Epithelial cell of esophagus (primary cell): Measurements from ENCODE around the gene TMEM178B.
"Not testable (repeated sequence)": the region's sequence is repeated elsewhere in the genome, so short reads cannot be mapped to it uniquely, and the experiment has no call there.

Experiments used
- DNase-seq: peaks from one replicate; pipeline ENCODE4 v3.0.0; 2010; ENCODE audit warnings: low read depth
- H3K4me3 ChIP-seq: 2 replicates; pipeline ENCODE4 v1.5.1; 2011; ENCODE audit warnings: mild to moderate bottlenecking, low read length, control low read depth
- TF ChIP-seq, protein P1 (sequence below): IDR thresholded peaks from 2 replicates; pipeline ENCODE4 v1.5.1; 2011; ENCODE audit warnings: low read depth, mild to moderate bottlenecking, low read length, control low read depth, inconsistent platforms; ENCODE audit not compliant: insufficient read depth; ENCODE audit errors: missing control alignments

The TMEM178B gene

DNA sequence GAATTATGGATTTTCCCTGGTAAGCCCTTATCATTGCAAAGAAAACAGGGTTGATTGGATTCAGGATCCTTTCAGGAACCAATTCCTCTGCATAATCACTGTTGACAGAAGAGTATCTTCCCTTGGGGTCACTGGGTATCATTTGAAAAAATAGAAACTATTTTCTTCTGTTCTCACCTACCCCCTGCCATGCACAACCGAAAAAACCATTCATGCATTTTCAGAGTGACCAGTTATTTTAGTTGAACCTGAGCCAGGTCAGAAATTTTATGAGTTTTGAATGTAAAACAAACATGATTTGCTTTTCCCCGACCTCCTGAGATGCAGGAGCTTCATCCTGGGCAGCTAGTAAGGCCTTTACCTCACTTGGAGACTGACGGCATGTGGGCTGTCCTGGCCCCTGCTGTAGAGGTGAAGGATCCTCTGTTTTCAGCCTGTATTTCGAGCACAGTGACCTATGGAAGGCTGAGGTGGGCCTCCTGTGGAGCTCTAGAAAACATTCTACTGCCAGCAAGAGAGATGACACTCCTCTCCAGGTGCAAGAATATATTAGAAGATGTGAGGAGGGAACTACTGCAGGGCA lies 30.1 kb downstream of the TMEM178B start:
- H3K4me3 ChIP-seq: no peak overlapping the region
- TF ChIP-seq, protein P1, sequence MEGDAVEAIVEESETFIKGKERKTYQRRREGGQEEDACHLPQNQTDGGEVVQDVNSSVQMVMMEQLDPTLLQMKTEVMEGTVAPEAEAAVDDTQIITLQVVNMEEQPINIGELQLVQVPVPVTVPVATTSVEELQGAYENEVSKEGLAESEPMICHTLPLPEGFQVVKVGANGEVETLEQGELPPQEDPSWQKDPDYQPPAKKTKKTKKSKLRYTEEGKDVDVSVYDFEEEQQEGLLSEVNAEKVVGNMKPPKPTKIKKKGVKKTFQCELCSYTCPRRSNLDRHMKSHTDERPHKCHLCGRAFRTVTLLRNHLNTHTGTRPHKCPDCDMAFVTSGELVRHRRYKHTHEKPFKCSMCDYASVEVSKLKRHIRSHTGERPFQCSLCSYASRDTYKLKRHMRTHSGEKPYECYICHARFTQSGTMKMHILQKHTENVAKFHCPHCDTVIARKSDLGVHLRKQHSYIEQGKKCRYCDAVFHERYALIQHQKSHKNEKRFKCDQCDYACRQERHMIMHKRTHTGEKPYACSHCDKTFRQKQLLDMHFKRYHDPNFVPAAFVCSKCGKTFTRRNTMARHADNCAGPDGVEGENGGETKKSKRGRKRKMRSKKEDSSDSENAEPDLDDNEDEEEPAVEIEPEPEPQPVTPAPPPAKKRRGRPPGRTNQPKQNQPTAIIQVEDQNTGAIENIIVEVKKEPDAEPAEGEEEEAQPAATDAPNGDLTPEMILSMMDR: no peak
- no peak for DNase-seq

DNA sequence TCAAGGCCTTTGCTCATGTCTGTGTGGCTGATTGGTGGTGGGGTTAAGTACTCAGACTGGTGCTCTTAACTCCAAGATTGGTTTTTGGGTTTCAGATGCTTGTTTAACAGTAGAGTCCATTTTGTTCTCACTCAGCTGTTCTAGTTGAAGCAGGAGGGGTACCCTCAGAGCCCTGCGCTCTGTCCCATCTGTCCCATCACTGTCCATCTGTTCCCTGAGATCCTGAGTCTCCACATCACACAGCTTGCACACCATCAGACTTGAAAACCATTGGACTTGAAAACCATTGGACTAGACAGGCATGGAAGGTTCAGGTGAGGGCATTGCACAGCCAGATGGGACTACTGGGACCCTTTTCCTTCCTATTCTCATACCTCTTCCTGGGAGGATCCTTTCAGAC lies 39.3 kb downstream of the TMEM178B start:
- TF ChIP-seq, protein P1: no peak
- no peak for DNase-seq
- H3K4me3 ChIP-seq: no peak overlapping the region

DNA sequence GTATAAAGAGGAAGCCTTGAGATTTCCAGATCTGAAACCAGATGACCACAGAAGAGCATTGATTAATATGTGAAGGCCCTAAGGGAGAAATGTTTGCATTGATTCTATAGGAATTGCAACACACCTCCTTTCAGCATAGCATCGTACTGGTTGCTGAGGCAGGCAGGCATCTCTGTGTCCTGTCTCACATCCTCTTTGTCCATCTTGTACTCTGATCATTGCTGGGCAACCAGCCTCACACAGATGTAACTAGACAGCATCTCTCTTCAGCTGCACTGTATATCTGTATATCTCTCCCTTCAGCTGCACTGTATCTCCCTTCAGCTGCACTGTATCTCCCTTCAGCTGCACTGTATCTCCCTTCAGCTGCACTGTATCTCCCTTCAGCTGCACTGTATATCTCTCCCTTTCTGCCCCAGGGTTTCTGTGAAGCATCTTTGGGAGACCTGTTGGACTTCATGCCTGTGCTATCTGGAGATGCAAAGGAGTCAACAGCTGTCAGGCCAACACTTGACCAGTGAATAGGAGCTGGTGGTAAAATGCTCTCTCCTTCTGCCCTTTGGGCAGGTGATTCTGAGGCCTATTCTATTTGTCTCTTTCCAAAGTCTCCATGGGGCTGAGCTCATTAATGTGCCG lies 40.3 kb downstream of the TMEM178B start:
- no peak overlapping the region for H3K4me3 ChIP-seq
- DNase-seq: no peak
- TF ChIP-seq, protein P1: no peak

DNA sequence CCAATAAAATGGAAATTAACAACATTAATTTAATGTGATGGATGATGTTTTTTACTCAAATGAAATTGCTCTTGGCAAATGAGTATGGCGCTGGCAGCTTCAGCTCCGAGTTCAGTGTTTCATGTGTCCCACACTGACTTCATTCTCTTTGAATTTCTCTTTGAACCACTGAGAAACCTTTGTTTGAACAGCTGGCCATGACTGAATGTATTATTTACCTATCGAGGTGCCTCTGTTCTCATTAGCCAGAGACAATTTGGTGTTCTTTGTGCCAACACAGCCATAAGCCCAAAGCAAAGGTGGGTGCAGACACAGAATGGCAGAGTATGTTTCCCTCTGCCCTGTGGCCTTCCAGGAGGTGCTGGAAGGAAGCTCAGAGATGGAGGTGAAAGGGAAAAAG lies 42.1 kb downstream of the TMEM178B start:
- no peak overlapping the region for H3K4me3 ChIP-seq
- DNase-seq: no peak
- TF ChIP-seq, protein P1: no peak

GRCh38 chr7:141116661-141117060 lies 42.8 kb downstream of the TMEM178B start:
- H3K4me3 ChIP-seq, DNase-seq: not testable (repeated sequence)

- H3K4me3 ChIP-seq: no peak overlapping the region
- DNase-seq: no peak
- TF ChIP-seq, protein P1: no peak
Measured at GRCh38 chr7:141118767-141119166, 44.9 kb downstream of the TMEM178B start.

- H3K4me3 ChIP-seq: no peak overlapping the region
- TF ChIP-seq, protein P1: no peak
- DNase-seq: no peak
Measured at GRCh38 chr7:141119187-141119586, 45.3 kb downstream of the TMEM178B start.
